GM21381 (cell line): ENCODE data around the gene CHRND.

ENCODE experiments used
- ATAC-seq: cut with Tn5 transposase; IDR thresholded peaks from one replicate; pipeline ENCODE4 v1.9.1; 2021; ENCODE audit warnings: mild to moderate bottlenecking, moderate library complexity; ENCODE audit not compliant: unreplicated experiment

CHRND gene

GRCh38 chr2:232502911-232503808 is 22.8 kb upstream of the CHRND start:
- no peak for ATAC-seq

GRCh38 chr2:232503809-232504323 is 22.1 kb upstream of the CHRND start:
- no peak for ATAC-seq

GRCh38 chr2:232504438-232504837 is 21.5 kb upstream of the CHRND start:
- ATAC-seq: no peak

GRCh38 chr2:232505856-232506255 is 20.1 kb upstream of the CHRND start:
- ATAC-seq: no peak

GRCh38 chr2:232506709-232507108 is 19.3 kb upstream of the CHRND start:
- ATAC-seq: no peak

GRCh38 chr2:232508251-232508650 is 17.7 kb upstream of the CHRND start:
- no peak for ATAC-seq

- ATAC-seq: no peak
Observed at GRCh38 chr2:232511336-232511890, 14.5 kb upstream of the CHRND start.

- no peak for ATAC-seq
Observed at GRCh38 chr2:232512602-232513001, 13.4 kb upstream of the CHRND start.

GRCh38 chr2:232513353-232513752 is 12.6 kb upstream of the CHRND start:
- ATAC-seq: no peak

- ATAC-seq: no peak
Observed at GRCh38 chr2:232515639-232516038, 10.3 kb upstream of the CHRND start.

GRCh38 chr2:232516551-232516950 is 9.4 kb upstream of the CHRND start:
- no peak for ATAC-seq

GRCh38 chr2:232518844-232519243 is 7.1 kb upstream of the CHRND start:
- no peak for ATAC-seq

- no peak for ATAC-seq
Observed at GRCh38 chr2:232519581-232520438, 6.2 kb upstream of the CHRND start, which contains the start of gene PRSS56. PRSS56 (plus strand) TSS chr2:232520388; CDS start chr2:232520599, 211 bp downstream.

- ATAC-seq: no peak
Observed at GRCh38 chr2:232520489-232520888, 5.5 kb upstream of the CHRND start.

- no peak for ATAC-seq
Observed at GRCh38 chr2:232521098-232521497, 4.9 kb upstream of the CHRND start.

- ATAC-seq: no peak
Observed at GRCh38 chr2:232521959-232522622, 3.9 kb upstream of the CHRND start.

GRCh38 chr2:232522623-232523401 is 3.1 kb upstream of the CHRND start:
- ATAC-seq: no peak

GRCh38 chr2:232523402-232523681 is 2.6 kb upstream of the CHRND start:
- no peak for ATAC-seq

- ATAC-seq: no peak
Observed at GRCh38 chr2:232523682-232524597, 2.0 kb upstream of the CHRND start.
